ENCODE measurements around the gene TLCD4. TPM values are rescaled to one million over a fixed set of nuclear protein-coding genes. Genes with fewer than 3 reads are reported as not detected.

TLCD4 gene
- total RNA-seq, 1 experiment from 2014 or later: 12.1 TPM

- ATAC-seq (no peak), DNase-seq (ENCODE audit: low read depth, low spot score) (no peak)
- no peaks in the 10 kb centered on the region for H3K9me3 ChIP-seq (ENCODE audit: control insufficient read depth in 1 of 2, insufficient read depth in 1 of 2, low read depth in 1 of 2, low read length in 2 of 2)
- H3K9ac ChIP-seq (ENCODE audit: low read length): no peak overlapping the region
- TF ChIP-seq SRF (IDR thresholded peaks at IDR 0.05; ENCODE audit: low read depth) (no peak), ZBTB33 (IDR thresholded peaks at IDR 0.05; ENCODE audit: extremely low read depth, insufficient replicate concordance, low read length) (no peak), POLR2A (IDR thresholded peaks at IDR 0.05; ENCODE audit: borderline replicate concordance, extremely low read depth, insufficient read depth, insufficient read length) (no peak), EZH2phosphoT487 (IDR thresholded peaks at IDR 0.05; ENCODE audit: borderline replicate concordance) (no peak), MAX (IDR thresholded peaks at IDR 0.05) (no peak), TCF7L2 (IDR thresholded peaks at IDR 0.05; ENCODE audit: borderline replicate concordance, extremely low read depth, insufficient read depth, insufficient read length) (no peak), CEBPB (IDR thresholded peaks at IDR 0.05; ENCODE audit: low read depth) (no peak), RAD21 (IDR thresholded peaks at IDR 0.05; ENCODE audit: low read depth) (no peak), ZNF274 (IDR thresholded peaks at IDR 0.05; ENCODE audit: low read depth, low read length) (no peak), POLR2AphosphoS5 (IDR thresholded peaks at IDR 0.05; ENCODE audit: low read depth, low read length) (no peak), ATF3 (IDR thresholded peaks at IDR 0.05) (no peak), CTCF (IDR thresholded peaks at IDR 0.05 in 2 of 3, conservative IDR thresholded peaks at IDR 0.05 in 1 of 3; ENCODE audit: borderline replicate concordance in 1 of 3, insufficient read depth in 1 of 3, low read depth in 2 of 3, low read length in 2 of 3) (no peak), JUND (IDR thresholded peaks at IDR 0.05) (no peak), EZH2 (IDR thresholded peaks at IDR 0.05) (no peak), FOSL1 (IDR thresholded peaks at IDR 0.05; ENCODE audit: low read depth) (no peak), ZFX (IDR thresholded peaks at IDR 0.05) (no peak), CBX3 (IDR thresholded peaks at IDR 0.05; ENCODE audit: low read depth) (no peak), EGR1 (IDR thresholded peaks at IDR 0.05; ENCODE audit: low read depth) (no peak)
- no peak overlapping the region for H2AFZ ChIP-seq (ENCODE audit: low read depth, low read length, poor library complexity, severe bottlenecking)
- no peaks in the 10 kb centered on the region for H3K79me2 ChIP-seq (ENCODE audit: insufficient read depth, low read length)
- BruUV-seq (replicated peaks): no TSS peak
- intact Hi-C loops (cut with micrococcal nuclease): no loop called here
- no peaks in the 10 kb centered on the region for H3K36me3 ChIP-seq (ENCODE audit: control insufficient read depth in 1 of 2, insufficient read depth in 2 of 2, low read length in 2 of 2)
- no peak overlapping the region for H3K4me3 ChIP-seq (replicated peaks in 1 of 2; ENCODE audit: low read depth in 1 of 2, low read length in 2 of 2)
- ChIA-PET CTCF (no interaction called here), POLR2A (no interaction called here), RAD21 (ENCODE audit: low non-redundant PET in 1 of 2, low total read pairs in 2 of 2, uncharacterized antibody in 2 of 2, unreplicated experiment in 2 of 2) (no interaction called here)
- peaks cover 2% of the 10 kb centered on the region; the same call in 1 of the 2 replicates for H3K9me2 ChIP-seq (ENCODE audit: insufficient read depth)
- no peak overlapping the region for H3K4me2 ChIP-seq (ENCODE audit: low read length)
- no peaks in the 10 kb centered on the region for H3K4me1 ChIP-seq (ENCODE audit: control insufficient read depth in 1 of 2, insufficient read depth in 2 of 2, low read length in 2 of 2)
- H4K20me1 ChIP-seq (ENCODE audit: insufficient read depth): no peaks in the 10 kb centered on the region
- H3K27me3 ChIP-seq (ENCODE audit: insufficient read depth, low read length): peaks cover 4% of the 10 kb centered on the region; the same call in 1 of the 2 replicates
- H3K27ac ChIP-seq (ENCODE audit: low read depth, low read length): no peak overlapping the region
Measured at GRCh38 chr1:95098196-95098595, 19.0 kb upstream of the TLCD4 start.
